HL-60/S4 (cell line): ENCODE results near the gene CFAP221.
"Not testable (repeated sequence)": the region's sequence is repeated elsewhere in the genome, so short reads cannot be mapped to it uniquely, and the experiment has no call there.

Experiments
- in situ Hi-C: fragments of 300-500 bp; cut with MboI; formaldehyde crosslinking; loops from 2 replicates; pipeline ENCODE4 v1.14.3; 2022; ENCODE audit warnings: low sequenced_read_pairs

Gene CFAP221

DNA sequence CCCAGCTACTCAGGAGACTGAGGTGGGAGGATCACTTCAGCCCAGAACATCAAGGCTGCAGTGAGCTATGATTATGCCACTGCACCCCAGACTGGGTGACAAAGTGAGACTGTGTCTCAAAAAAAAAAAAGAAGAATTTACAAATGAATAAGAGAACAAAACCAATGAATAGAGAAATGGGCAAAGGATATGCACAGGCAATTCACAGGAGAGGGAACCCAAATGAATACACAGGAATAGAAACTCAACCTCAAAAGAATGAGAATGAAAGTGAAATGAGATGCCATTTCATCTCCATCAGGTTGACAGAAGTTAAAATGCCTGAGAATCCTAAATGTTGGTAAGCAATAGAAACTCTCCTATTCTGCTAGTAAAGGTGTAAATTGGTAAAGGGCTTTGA lies 40.2 kb downstream of the CFAP221 start:
- in situ Hi-C loops = no loop called here

DNA sequence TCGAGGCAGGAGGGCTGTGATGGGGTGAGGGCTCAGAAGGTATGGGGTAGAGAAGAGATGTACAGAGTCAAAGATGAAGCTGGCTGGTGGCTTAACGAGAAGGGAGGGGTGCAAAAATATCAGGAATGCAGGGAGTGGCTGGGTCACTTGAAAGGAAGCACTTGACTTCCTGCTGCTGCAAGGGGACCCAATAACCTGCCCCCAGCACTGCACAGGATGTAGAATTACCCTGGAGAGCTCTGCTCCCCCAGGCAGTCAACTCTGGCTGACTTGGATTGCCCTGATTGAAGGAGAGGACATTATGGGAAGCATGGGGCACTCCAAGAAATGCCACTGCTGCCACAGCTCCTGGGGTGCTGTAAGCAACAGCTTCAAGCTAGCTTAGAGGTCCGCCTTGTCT lies 41.8 kb downstream of the CFAP221 start:
- in situ Hi-C loops = no loop called here

DNA sequence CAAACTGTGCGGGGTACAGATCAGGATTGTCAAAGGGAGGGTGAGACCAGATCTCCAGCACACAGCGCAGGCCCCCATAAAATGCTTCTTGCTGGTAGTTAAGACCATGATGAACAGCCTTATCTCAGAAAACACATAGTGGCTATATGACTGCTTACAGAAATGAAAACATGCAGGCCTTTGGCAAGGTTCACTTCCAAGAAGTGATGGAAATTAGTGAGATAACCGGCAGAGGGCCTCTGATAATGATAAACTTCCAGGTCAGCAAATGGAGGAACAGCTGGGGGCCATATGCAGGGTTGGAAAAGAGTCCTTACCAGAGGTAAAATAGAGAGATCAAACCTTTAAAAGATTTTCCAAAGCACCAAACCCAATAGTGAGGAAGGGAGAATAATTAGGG lies 46.6 kb downstream of the CFAP221 start:
- in situ Hi-C loops = no loop called here

DNA sequence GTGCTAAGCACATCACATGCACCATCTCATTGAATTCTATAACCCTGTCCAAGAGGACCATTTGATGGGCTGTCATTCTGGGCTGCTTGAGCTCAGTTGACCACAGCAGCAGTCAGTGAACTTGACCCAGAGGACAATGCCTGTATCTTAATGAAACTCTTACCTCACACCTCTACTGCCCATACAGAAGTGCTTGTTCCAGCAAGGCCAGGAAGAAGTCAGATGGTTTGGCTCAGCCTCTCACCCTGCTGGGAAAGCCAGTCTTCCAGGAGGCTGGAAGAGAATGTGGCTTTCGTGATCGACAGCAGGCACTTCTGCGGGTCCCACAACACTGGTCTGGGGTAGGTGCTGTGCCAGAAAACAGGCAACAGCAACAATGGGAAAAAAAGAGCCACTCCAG lies 47.3 kb downstream of the CFAP221 start:
- in situ Hi-C loops = no loop called here

DNA sequence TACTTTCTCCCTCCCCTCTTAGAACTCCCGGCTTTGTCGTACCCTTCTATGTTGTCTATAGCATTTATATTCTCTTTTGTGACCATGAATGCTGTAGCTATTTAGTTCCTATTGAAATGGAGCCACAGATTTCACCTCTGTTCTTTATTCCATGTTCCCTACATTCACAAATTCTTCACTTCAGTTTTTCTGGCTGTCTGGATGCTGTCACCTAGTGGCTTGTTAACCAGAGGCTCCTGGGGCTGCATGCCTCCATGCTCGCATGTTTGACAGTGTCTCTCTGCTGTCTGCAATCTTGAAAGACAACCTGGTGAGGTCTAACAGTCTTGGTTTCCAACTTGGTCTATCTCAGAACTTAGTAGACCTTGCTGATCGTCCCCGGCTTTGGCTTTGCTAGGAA lies 48.2 kb downstream of the CFAP221 start:
- in situ Hi-C loops = no loop called here

DNA sequence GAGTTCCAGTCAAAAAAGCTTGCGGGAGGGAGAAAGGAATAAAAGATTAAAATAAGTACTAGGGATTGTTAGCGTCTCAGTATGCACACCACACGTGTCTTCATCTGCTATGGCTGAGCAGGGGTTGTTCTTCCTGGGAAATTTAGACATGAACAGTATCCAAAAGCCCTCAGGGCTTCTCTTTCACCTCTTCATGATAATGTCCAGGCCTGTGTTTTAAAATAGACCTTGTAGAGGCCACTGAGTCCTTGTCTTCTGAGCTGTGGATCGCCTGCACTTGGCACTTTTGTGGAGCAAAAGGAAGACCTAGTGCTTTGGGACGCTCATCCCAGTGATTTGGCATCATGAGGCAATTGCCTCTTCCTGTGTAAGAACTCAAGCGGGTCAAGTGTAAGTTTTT lies 52.4 kb downstream of the CFAP221 start:
- in situ Hi-C loops = no loop called here

DNA sequence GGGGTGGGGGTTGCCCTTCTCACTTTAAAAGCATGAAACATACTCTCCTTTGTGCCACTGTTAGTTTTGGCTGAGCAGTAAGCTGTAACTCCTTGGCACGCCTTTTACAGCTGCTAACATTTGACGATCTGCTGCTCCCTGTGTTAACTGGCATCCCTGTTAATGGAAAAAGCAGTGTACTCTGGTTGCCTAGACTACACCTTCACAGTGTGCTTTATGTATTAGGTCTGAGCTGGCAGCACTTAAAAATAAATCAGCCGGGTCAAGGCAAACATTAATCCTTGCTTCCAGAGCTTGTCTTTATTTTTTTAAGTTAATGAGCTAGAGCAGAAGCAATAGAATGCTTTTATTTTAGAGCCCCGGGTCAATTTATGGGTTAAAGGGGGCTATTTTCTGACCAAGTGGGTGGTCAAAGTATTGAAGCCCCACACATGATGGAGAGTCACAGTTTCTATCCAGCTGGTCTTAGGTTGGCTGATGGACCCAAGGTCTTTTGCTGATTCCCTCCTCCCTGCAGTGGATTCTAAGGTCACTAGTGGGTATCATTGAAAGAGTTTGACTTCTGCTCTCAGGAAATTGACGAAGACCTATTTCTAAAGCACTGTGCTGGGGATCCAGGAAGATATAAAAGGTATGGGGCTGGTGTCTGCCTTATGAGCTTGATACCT lies 54.5 kb downstream of the CFAP221 start:
- in situ Hi-C loops = no loop called here

DNA sequence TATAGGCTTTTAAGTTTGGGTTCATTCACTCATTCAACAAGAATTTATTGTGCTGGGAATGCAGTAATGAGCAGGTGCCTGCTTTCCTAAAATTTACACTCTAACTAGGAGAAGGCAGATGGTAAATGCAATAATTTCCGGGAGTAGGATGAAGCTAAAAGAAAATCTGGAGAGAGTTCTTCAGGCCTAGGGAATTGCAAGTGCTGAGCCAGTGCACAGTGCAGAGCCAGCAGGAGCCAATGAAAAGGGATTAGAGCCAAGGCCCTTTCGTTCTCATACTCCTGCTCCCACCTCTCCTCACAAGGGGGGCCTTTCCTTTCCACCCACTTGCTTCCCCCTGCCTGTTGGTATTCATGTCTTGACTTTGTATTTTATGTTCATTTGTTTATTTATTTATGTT lies 55.1 kb downstream of the CFAP221 start:
- in situ Hi-C loops = no loop called here

DNA sequence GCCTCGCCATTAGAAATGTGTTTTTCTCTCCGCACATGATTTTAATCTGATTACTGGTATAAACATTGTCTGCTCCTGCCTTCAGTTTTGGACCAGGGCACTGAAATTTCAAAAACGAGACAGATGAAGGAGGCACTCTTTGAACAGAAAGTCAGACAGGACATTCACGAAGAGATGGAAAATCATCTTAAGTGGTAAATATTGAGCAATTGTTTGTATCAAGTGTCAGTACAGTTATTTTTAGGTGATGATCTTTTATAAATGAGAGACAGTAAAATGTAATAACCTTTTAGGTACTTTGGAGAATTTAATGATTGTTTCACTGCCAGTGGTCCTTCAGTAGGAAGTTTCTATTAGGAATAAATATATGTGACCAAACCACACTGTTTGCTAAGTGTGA lies 60.8 kb downstream of the CFAP221 start:
- in situ Hi-C loops = no loop called here

DNA sequence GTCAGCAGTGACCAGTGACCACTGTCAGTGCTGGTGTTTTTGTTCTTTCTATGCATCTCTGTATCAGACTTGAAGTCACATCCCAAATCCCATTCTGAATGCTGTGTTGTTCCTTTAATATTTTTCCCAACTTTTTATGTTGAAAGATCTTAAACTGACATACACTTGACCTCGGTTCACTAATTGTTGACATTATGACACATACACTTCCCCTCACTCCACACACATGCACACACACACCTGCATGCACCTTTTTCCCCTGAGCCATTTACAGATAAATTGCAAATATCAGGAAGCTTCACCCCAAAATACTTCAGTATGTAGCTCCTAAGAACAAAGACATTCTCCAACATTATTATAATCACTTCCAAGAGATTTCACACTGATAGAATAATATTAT lies 62.4 kb downstream of the CFAP221 start:
- in situ Hi-C loops = no loop called here

DNA sequence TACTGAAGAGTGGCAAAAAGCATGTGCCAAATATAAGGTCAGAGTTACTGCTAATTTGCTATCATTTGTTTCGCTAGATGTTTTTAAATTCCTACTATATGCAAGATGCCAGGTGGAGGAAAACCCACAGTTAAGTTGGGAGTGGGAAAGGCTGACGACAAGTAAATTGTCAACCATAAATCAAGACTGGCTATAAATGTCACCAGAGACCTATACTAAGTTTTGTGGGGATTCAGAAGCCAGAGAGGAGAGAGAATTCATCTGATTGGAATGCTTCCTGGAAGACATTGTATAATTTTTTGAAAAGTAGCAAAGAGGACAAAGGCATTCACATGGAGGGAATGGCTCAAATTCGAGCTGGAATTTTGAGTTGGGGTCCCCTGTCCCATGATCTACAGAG lies 64.3 kb downstream of the CFAP221 start:
- in situ Hi-C loops = no loop called here

DNA sequence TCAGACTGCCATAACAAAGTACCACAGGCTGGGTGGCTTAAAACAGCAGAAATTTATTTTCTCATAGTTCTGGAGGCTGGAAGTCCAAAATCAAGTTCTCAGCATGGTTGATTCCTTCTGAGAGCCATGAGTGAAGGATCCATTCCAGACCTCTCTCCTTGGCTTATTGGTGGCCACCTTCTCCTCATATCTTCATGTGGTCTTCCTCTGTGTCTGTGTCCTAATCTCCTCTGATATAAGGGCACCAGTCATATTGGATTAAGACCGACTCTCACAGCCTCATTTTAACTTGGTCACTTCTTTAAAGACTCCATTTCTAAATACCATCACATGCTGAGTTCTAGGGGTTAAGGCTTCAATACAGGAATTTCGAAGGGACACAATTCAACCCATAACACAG lies 65.1 kb downstream of the CFAP221 start:
- in situ Hi-C loops = no loop called here

DNA sequence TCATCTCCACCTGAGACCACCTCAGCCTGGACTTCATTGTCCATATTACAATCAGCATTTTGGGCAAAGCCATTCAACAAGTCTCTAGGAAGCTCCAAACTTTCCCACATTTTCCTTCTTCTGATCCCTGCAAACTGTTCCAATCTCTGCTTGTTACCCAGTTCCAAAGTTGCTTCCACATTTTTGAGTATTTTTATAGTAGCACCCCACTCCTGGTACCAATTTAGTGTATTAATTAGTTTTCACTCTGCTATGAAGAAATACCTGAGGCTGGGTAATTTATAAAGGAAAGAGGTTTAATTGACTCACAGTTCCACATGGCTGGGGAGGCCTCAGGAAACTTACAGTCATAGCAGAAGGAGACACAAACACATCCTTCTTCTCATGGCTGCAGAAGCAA lies 69.9 kb downstream of the CFAP221 start:
- in situ Hi-C loops = not testable (repeated sequence)

DNA sequence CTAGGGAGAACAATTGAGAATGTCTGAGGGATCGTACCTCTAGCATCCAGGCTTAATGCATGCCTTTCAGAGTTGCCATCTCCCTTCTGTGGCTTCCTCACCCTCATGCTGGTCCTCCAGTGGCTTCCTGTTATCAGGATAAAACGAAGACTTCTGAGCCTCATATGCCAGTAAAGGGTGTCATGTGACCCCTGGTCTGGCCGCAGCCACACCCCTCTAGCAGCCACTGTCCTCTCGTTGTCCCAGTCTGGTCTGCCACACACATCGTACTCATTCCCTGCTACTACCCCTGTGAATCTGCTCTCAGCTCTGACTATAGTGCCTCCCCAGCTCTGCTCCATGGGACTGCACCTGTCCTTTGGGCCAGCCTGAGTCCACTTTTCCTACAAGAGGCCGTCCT lies 72.2 kb downstream of the CFAP221 start:
- in situ Hi-C loops = no loop called here

DNA sequence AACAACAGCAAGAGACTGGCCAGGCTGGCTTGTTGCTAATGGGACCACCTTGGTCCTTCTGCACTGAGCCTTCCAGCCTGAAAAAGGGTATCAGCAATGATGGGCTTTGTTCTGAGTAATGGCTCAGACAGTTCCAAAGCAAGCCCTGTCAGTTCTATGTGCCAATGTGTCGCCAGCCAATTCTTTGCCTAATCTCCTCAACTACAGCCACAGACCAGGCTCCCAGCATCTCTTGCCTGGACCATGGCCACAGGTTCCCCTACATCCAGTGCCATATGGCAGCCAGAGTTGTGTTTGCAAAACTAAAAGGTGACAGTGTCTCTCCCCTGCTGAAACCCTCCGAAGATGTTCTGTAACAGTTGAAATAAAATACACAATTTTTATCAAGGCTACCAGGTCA lies 73.2 kb downstream of the CFAP221 start:
- in situ Hi-C loops = no loop called here

DNA sequence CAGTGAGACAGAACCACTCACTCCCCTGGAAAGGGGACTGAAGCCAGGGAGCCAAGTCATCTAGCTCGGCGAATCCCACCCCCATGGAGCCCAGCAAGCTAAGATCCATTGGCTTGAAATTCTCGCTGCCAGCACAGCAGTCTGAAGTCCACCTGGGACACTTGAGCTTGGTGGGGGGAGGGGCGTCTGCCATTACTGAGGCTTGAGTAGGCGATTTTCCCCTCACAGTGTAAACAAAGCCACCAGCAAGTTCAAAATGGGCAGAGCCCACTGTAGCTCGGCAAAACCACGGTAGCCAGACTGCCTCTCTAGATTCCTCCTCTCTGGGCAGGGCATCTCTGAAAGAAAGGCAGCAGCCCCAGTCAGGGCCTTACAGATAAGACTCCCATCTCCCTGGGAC lies 74.5 kb downstream of the CFAP221 start:
- in situ Hi-C loops = not testable (repeated sequence)

DNA sequence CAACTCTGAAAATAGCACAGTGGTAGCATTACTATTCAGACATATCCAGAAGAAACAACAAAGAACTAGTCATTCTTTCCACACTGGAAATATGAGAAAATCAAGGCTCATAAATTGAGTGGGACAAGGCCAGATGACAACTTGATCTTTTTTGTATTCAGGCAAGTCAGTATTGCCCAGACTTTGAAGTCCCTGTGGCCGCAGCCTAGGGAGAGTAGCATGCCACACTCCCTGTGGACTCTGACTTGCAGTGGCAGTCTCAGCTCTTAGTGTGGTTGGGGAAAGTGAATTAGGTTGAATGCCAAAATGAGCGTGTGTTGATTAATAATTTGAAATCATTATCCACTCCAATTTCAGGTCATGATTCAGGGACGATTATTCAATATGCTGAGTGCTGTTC lies 81.0 kb downstream of the CFAP221 start:
- in situ Hi-C loops = no loop called here

DNA sequence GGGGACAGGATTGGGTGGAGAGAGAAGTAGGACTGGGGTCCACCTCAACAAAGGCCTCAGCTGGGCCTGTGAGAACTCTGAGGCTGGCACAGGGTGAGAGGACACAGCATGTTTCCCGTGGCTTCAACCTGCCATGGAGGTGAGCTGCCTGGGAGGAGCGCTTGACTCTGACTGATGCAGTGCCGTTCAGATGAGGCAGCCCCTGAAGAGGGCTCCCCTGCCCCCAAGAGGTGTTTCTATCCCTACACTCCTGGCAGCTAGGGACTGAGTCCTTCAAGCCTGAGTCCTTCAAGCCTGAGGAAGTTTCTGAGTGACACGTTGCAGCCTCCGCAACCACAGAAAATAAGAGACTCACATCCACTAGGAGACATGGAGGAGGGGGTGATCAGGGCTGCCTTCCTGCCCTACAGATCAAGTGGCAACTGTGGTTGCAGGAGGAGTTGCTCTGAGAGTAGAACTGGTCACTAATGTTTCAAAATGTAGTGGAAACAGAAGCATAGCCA lies 85.1 kb downstream of the CFAP221 start:
- in situ Hi-C loops = no loop called here

DNA sequence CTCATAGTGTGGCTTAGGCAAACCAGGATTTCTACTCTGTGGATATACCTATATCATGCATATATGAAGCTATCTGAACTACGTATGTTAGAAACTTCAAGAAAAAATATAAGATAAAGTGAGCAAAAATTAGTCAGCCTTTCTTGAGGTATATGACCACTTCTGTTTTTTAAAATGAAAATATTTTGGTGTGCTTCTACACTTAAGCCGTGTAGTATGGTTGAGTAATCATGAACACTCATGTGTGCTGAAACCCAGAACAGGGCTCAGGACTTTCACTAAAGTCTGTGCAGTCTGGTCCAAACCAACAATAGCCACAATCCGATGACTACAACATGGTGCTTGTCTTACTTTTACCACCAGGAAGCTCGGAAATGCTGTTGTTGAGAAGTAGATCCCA lies 85.9 kb downstream of the CFAP221 start:
- in situ Hi-C loops = no loop called here

DNA sequence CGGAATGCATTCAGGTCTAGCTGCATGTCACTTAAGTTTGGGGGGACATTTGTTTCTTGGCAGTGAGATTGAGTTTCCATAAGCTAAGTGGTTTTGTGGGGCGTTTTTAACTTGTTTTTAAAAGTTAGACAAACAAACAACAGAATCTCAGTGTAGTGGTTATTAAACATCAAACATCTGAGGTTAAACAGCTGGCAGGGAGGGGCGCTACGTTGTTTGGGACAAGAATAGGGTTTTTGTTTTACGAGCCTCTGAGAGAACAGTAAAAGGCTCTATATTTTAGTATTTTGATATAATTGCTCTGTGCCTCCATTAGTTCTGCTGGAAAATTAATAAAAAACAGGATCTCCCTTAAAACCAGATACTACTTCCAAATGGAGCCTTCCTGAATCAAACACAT lies 93.1 kb downstream of the CFAP221 start:
- in situ Hi-C loops = no loop called here

DNA sequence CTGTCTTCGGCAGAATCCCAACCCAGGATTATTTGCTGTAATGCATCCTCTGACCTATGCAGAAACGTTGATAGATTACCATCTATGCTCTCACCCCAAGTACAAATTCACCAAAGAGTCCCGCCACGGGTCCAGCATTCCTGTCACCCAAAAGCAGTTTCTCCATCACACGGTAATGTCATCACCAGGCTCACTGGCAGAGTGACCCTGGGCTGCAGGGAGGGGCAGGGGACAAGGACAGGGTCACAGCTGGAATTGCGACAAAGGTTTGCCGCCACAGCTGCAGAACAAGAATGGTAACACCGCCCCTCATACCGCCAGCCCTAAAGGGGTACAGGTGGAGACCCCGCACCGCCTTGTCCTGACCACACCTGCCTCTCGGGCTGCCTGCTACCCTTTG lies 94.0 kb downstream of the CFAP221 start:
- in situ Hi-C loops = no loop called here

DNA sequence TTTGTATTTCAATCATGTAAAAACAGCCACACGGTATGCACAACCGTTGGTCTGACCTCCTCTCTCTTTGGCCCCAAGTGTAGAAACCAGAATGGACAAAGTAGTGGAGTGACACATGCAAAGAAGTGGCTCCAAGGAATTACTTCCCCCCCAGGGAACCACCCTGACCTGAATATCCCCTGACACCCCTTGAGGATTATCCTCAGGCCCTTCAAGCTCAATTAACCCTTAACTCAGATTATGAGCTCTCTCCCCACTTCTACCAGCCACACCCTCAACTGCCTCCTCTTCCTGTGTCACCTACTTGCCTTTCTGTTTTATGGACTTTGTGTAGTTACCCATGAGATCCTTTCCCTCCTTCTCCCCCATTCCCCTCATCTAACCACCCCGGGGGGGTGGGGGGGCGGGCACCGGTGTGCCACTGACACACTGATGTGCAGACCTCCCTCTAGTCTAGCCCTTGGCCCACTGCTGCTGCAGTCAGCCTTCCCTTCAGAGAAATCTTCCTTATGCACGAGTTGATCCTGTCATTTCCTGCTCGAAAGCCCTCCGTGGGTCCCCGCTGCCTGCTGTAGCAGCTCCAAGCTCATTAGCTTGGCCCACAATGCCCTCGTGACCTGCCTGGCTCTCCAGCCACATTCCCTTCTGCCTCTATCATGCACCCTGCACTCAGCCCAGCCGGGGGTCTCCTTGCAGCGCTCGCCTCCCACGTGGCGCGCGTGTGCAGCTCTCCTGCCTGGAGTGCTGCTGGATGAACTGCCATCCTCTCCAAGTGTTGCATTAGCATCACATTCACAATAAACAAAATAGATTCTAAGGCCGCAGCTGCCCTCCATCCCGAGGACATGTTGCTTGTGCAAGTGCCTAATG lies 94.7 kb downstream of the CFAP221 start:
- in situ Hi-C loops = no loop called here
